K562 (cell line): ENCODE measurements around the gene LAMA3. TPM values are rescaled to one million over a fixed set of nuclear protein-coding genes. Genes with fewer than 3 reads are reported as not detected.

ENCODE experiments used
- CXXC5 ChIP-seq: fragments of 250-450 bp; sonication (Bioruptor Pico); IDR thresholded peaks from 2 replicates; pipeline ENCODE4 v1.8.0; 2022; ENCODE audit warnings: inconsistent platforms, mild to moderate bottlenecking, moderate library complexity
- DEAF1 ChIP-seq: fragments of 450-650 bp; formaldehyde crosslinking; IDR thresholded peaks from 2 replicates; pipeline ENCODE4 v1.4.0; 2020; ENCODE audit warnings: mild to moderate bottlenecking, moderate library complexity
- DIDO1 ChIP-seq: fragments of 450-650 bp; IDR thresholded peaks from 2 replicates; pipeline ENCODE4 v1.6.1; 2016; ENCODE audit warnings: low read depth, missing biosample characterization, missing genetic modification characterization
- EHMT2 ChIP-seq: fragments of 450-650 bp; IDR thresholded peaks from 2 replicates; pipeline ENCODE4 v1.6.1; 2018; ENCODE audit warnings: antibody characterized with exemption
- ELK1 ChIP-seq: sonication (generic); formaldehyde crosslinking; IDR thresholded peaks from 2 replicates; pipeline ENCODE4 v1.8.1; 2022; ENCODE audit warnings: missing genetic modification reagents
- EP400 ChIP-seq: fragments of 450-650 bp; IDR thresholded peaks from 2 replicates; pipeline ENCODE4 v1.6.1; 2017; ENCODE audit warnings: antibody characterized with exemption, mild to moderate bottlenecking, moderate library complexity
- KLF6 ChIP-seq: fragments of 250-450 bp; sonication (Bioruptor Pico); IDR thresholded peaks from 2 replicates; pipeline ENCODE4 v1.4.0; 2020; ENCODE audit warnings: mild to moderate bottlenecking, moderate library complexity, borderline replicate concordance
- LARP7 ChIP-seq: fragments of 450-650 bp; IDR thresholded peaks from 2 replicates; pipeline ENCODE4 v1.6.1; 2016
- NR0B1 ChIP-seq: fragments of 450-650 bp; IDR thresholded peaks from one replicate; pipeline ENCODE4 v1.6.1; 2018; ENCODE audit warnings: mild to moderate bottlenecking, moderate library complexity; ENCODE audit not compliant: partially characterized antibody
- PURB ChIP-seq: sonication (generic); formaldehyde crosslinking; IDR thresholded peaks from 2 replicates; pipeline ENCODE4 v1.9.0; 2021; ENCODE audit warnings: low read depth, mild to moderate bottlenecking, missing genetic modification reagents
- RHOXF2B ChIP-seq: fragments of 250-450 bp; sonication (Bioruptor Pico); conservative IDR thresholded peaks from 2 replicates; pipeline ENCODE4 v1.5.1; 2021
- TARDBP ChIP-seq: fragments of 450-650 bp; IDR thresholded peaks from 2 replicates; pipeline ENCODE4 v1.6.1; 2016
- ZNF197 ChIP-seq: fragments of 200-800 bp; sonication (Bioruptor generic); IDR thresholded peaks from 2 replicates; pipeline ENCODE4 v1.6.1; 2016; ENCODE audit warnings: low read depth, missing genetic modification characterization, missing compliant biosample characterization
- ZNF431 ChIP-seq: sonication (generic); formaldehyde crosslinking; IDR thresholded peaks from 2 replicates; pipeline ENCODE4 v1.8.0; 2022; ENCODE audit warnings: mild to moderate bottlenecking, missing genetic modification reagents
- ZNF507 ChIP-seq: conservative IDR thresholded peaks from 2 replicates; pipeline ENCODE4 v1.6.1; 2017; ENCODE audit warnings: missing genetic modification characterization, missing compliant biosample characterization
- ZNF79 ChIP-seq: fragments of 250-450 bp; sonication (Bioruptor Pico); IDR thresholded peaks from 2 replicates; pipeline ENCODE4 v1.4.0; 2020; ENCODE audit warnings: low read depth, mild to moderate bottlenecking, moderate library complexity
- polyA plus RNA-seq, 8 experiments: library from polyadenylated mRNA; depleted of rRNA in 4 of 8; stranded (reverse) in 5 of 8; unstranded in 3 of 8; fragments of >200 nt; fragmentation: Nextera tagmentation in 2 of 8; fragmentation: Illumina TruSeq in 1 of 8; extraction: Ambion mirVana in 2 of 8; extraction: Trizol in 1 of 8; gene quantifications; 2 replicates each; pipeline versions ENCODE4 v1.2.1 to v1.2.3, GENCODE V29; 2011 to 2014; ENCODE audit warnings: inconsistent platforms in 1 of 8, missing spikeins in 1 of 8
- total RNA-seq, 7 experiments: library from RNA; depleted of rRNA in 6 of 7; stranded (reverse); fragments of >200 nt in 6 of 7; fragmentation: Illumina TruSeq in 2 of 7; extraction: Trizol in 2 of 7; gene quantifications; 2 replicates each; pipeline versions ENCODE4 v1.2.1 to v1.2.3, GENCODE V29; 2011 to 2021; ENCODE audit warnings: low replicate concordance in 1 of 7
- TF ChIP-seq, protein P1 (sequence below), 2 experiments: IDR thresholded peaks; 2 replicates each; pipeline ENCODE4 v1.6.1; 2011; ENCODE audit warnings: borderline replicate concordance in 1 of 2, control low read depth in 1 of 2, low read depth in 1 of 2, low read length in 1 of 2, mild to moderate bottlenecking in 1 of 2, mixed read lengths in 1 of 2, moderate library complexity in 1 of 2; ENCODE audit not compliant: insufficient read depth in 1 of 2, insufficient read length in 1 of 2, poor library complexity in 1 of 2, severe bottlenecking in 1 of 2; ENCODE audit errors: extremely low read depth in 1 of 2
- TF ChIP-seq, protein P2 (sequence below), 2 experiments: fragments of 450-650 bp in 1 of 2; sonication (generic) in 1 of 2; formaldehyde crosslinking in 1 of 2; IDR thresholded peaks in 1 of 2; conservative IDR thresholded peaks in 1 of 2; 2 replicates each; pipeline versions ENCODE4 v1.6.1 to v1.8.1; 2016 to 2023; ENCODE audit warnings: mild to moderate bottlenecking in 2 of 2, moderate library complexity in 2 of 2, inconsistent platforms in 1 of 2, missing genetic modification reagents in 1 of 2

The LAMA3 gene
- total and polyA plus RNA-seq, 9 of the 15 experiments (the other 6 are each of a cell fraction or from before 2014, with no cell fraction given): 0.07 TPM; not detected in 8

GRCh38 chr18:23964282-23965238, 275.3 kb downstream of the LAMA3 start (continued):
- TF ChIP-seq DEAF1 (CRISPR knock-in tag) (no peak), CXXC5 (CRISPR knock-in tag) (peak; percentile 32; the same call in 1 of the 2 replicates), ELK1 (CRISPR knock-in tag) (no peak), LARP7 (no peak), KLF6 (CRISPR knock-in tag) (no peak), TARDBP (no peak), RHOXF2B (CRISPR knock-in tag) (no peak), ZNF79 (CRISPR knock-in tag) (no peak), NR0B1 (no peak), DIDO1 (tag) (peak; percentile 82), ZNF197 (CRISPR knock-in tag) (0 out of 2 replicates have a peak, but pooled peaks have one; percentile 63), EHMT2 (peak; percentile 90), EP400 (no peak), ZNF431 (CRISPR knock-in tag) (no peak), ZNF507 (tag) (no peak), PURB (CRISPR knock-in tag) (no peak)
- TF ChIP-seq, protein P1, sequence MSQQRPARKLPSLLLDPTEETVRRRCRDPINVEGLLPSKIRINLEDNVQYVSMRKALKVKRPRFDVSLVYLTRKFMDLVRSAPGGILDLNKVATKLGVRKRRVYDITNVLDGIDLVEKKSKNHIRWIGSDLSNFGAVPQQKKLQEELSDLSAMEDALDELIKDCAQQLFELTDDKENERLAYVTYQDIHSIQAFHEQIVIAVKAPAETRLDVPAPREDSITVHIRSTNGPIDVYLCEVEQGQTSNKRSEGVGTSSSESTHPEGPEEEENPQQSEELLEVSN (IDR thresholded peaks at IDR 0.05; ENCODE audit: borderline replicate concordance in 1 of 2, extremely low read depth in 1 of 2, insufficient read depth in 1 of 2, insufficient read length in 1 of 2, low read depth in 1 of 2, low read length in 1 of 2, poor library complexity in 1 of 2, severe bottlenecking in 1 of 2): no peak
- TF ChIP-seq, protein P2, sequence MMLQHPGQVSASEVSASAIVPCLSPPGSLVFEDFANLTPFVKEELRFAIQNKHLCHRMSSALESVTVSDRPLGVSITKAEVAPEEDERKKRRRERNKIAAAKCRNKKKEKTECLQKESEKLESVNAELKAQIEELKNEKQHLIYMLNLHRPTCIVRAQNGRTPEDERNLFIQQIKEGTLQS (IDR thresholded peaks at IDR 0.05): no peak
- TF ChIP-seq, protein P2 (CRISPR knock-in tag; conservative IDR thresholded peaks at IDR 0.05): no peak
